Measurements from ENCODE around the gene MSRB2.

The MSRB2 gene

DNA sequence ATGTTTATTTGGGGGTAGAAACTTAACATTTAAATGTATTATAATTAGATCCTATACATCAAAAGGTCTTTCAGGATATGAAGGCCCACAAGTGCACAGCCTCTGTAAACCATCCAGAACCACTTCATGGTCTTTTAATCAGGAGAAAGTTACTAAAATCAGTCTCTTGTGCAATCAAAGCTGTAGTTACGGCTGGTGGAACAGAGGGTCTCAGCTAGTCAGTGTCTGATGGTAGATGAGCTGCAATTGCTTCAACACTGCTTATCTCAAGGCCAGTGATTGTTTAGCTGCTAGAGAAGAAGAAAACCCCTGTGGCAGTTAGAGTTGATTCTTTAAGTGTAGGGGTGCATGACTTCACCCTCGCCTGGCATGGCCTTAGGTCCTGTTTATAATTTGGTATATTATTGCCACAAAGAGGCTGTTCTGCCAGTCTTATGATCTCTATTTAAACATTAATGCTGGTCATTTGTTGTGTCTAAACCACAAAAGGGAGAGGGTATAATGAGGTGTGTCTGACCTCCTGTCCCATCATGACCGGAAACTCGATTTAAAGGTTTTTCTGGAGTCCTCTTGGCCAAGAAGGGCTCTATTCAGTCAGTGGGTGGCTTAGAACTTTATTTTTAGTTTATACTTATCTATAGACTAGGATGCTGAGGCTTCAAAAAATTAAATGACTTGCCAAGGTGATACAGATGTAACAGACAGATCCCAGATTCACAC lies 21.3 kb downstream of the MSRB2 start:
- no peak overlapping the region for H3K4me3 ChIP-seq (ENCODE audit: low read depth, low read length)
- no peak overlapping the region for H2AFZ ChIP-seq (ENCODE audit: low read length, unreplicated experiment)
- no peaks in the 10 kb centered on the region for H3K4me1 ChIP-seq (ENCODE audit: control insufficient read depth, insufficient read depth, low read length, unreplicated experiment)
- H3K27me3 ChIP-seq (ENCODE audit: insufficient read depth, low read length) = no peaks in the 10 kb centered on the region
- H3K36me3 ChIP-seq (ENCODE audit: insufficient read depth, low read length) = 0 out of 2 replicates have a peak, but pooled peaks cover 6% of the 10 kb centered on the region
- H3K27ac ChIP-seq (ENCODE audit: low read depth, low read length) = no peak overlapping the region
- no peaks in the 10 kb centered on the region for H3K79me2 ChIP-seq (ENCODE audit: control insufficient read depth, insufficient read depth, low read length, unreplicated experiment)

DNA sequence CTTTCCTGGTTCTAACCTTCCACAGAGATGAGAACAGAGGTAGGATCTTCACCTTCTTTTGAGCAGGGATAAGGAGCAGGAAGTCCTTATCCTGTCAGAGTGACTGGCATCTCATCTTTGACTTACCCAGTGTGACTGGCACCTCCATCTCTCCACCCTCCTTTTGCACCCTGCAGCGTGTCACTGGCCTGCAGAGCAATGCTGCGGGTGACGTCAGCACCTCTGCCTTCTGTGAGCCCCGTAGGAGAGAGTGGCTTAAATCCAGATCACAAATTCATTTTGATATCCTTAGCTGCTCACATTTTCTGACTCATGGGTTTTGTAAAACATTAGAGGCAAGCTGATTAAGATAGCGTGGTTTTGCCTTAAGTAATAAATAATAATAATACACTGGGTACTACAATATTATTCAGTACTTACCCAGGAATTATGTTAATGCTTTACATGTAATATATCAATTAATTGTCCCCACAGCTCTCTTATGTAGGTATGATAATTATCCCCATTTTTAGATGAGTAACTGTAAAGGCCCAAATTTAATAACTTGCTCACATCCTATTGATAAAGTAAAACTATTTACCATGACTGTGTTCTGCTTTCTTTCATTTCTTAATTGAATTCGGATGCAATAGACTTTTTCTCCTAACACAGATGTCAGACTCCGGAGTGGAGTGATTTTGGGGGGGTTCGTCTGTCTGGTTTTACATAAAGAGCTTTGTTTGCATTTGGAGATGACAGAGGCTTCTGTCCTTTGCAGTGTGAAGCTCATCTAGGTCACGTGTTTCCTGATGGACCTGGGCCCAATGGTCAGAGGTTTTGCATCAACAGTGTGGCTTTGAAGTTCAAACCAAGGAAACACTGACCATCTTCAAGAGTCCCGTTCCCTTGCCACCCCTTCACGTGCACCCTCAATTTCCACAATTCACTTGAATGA lies 24.9 kb downstream of the MSRB2 start:
- Histone ChIP-seq H3K27ac (ENCODE audit: low read depth, low read length) (no peak overlapping the region), H3K4me3 (ENCODE audit: low read depth, low read length) (no peak overlapping the region), H3K79me2 (ENCODE audit: control insufficient read depth, insufficient read depth, low read length, unreplicated experiment) (no peaks in the 10 kb centered on the region), H2AFZ (ENCODE audit: low read length, unreplicated experiment) (no peak overlapping the region), H3K36me3 (ENCODE audit: insufficient read depth, low read length) (no peaks in the 10 kb centered on the region), H3K4me1 (ENCODE audit: control insufficient read depth, insufficient read depth, low read length, unreplicated experiment) (no peaks in the 10 kb centered on the region), H3K27me3 (ENCODE audit: insufficient read depth, low read length) (no peaks in the 10 kb centered on the region)

DNA sequence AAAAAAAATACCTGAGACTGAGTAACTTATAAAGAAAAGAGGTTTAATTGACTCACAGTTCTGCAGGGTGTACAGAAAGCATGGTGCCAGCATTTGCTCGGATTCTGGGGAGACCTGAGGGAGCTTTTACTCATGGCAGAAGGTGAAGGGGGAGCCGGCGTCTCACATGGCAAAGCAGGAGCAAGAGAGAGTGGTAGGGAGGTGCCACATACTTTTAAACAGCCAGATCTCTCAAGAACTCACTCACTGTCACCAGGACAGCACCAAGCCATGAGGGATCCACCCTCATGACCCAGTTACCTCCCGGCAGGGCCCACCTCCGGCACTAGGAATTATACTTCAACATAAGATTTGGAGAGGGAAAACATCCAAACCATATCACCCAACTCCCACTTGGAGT lies 25.8 kb downstream of the MSRB2 start:
- no peak overlapping the region for H3K27ac ChIP-seq (ENCODE audit: low read depth, low read length)
- no peak overlapping the region for H2AFZ ChIP-seq (ENCODE audit: low read length, unreplicated experiment)
- no peak overlapping the region for H3K4me3 ChIP-seq (ENCODE audit: low read depth, low read length)
- H3K4me1 ChIP-seq (ENCODE audit: control insufficient read depth, insufficient read depth, low read length, unreplicated experiment) = no peaks in the 10 kb centered on the region
- H3K79me2 ChIP-seq (ENCODE audit: control insufficient read depth, insufficient read depth, low read length, unreplicated experiment) = no peaks in the 10 kb centered on the region
- no peaks in the 10 kb centered on the region for H3K36me3 ChIP-seq (ENCODE audit: insufficient read depth, low read length)
- H3K27me3 ChIP-seq (ENCODE audit: insufficient read depth, low read length) = no peaks in the 10 kb centered on the region

DNA sequence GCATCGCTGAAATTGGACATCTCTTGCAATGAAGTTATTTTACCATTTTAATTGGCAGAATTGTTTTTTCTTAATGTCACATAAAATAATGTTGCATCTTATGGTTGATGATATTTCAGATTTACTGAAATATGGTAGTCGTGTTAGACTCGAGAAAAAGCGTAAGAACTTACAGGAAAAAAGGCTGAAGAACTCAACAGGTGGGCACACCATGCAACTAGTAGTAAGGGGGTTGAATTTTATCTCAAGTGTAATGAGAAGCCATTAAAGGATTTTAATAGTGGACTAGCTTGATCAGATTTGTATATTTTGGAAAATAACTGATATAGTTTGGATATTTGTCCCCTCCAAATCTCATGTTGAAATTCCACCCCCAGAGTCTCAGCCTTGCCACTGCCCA lies 41.1 kb downstream of the MSRB2 start:
- Histone ChIP-seq H3K27me3 (ENCODE audit: insufficient read depth, low read length) (peaks cover 13% of the 10 kb centered on the region), H3K4me1 (ENCODE audit: control insufficient read depth, insufficient read depth, low read length, unreplicated experiment) (no peaks in the 10 kb centered on the region), H2AFZ (ENCODE audit: low read length, unreplicated experiment) (no peak overlapping the region), H3K4me3 (ENCODE audit: low read depth, low read length) (no peak overlapping the region), H3K27ac (ENCODE audit: low read depth, low read length) (no peak overlapping the region), H3K79me2 (ENCODE audit: control insufficient read depth, insufficient read depth, low read length, unreplicated experiment) (no peaks in the 10 kb centered on the region), H3K36me3 (ENCODE audit: insufficient read depth, low read length) (no peaks in the 10 kb centered on the region)

DNA sequence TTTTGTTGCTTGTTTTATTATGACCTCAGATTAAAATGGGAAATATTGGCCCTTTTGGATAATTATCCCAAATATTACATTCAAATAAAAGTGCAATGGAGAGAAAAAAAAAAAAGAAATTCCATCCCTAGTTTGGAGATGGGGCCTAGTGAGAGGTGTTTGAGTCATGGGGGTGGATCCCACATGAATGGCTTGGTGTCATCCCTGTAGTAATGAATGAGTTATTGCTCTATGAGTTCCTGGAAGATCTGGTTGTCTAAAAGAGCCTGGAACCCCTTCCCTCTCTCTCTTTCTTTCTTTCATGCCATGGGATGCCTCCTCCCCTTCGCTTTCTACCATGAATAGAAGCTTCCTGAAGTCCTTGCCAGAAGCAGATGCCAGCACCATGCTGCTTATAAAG lies 44.3 kb downstream of the MSRB2 start:
- Histone ChIP-seq H3K27me3 (ENCODE audit: insufficient read depth, low read length) (peaks cover 19% of the 10 kb centered on the region), H3K79me2 (ENCODE audit: control insufficient read depth, insufficient read depth, low read length, unreplicated experiment) (no peaks in the 10 kb centered on the region), H3K36me3 (ENCODE audit: insufficient read depth, low read length) (no peaks in the 10 kb centered on the region), H3K4me1 (ENCODE audit: control insufficient read depth, insufficient read depth, low read length, unreplicated experiment) (no peaks in the 10 kb centered on the region), H3K4me3 (ENCODE audit: low read depth, low read length) (no peak overlapping the region), H3K27ac (ENCODE audit: low read depth, low read length) (no peak overlapping the region), H2AFZ (ENCODE audit: low read length, unreplicated experiment) (no peak overlapping the region)

DNA sequence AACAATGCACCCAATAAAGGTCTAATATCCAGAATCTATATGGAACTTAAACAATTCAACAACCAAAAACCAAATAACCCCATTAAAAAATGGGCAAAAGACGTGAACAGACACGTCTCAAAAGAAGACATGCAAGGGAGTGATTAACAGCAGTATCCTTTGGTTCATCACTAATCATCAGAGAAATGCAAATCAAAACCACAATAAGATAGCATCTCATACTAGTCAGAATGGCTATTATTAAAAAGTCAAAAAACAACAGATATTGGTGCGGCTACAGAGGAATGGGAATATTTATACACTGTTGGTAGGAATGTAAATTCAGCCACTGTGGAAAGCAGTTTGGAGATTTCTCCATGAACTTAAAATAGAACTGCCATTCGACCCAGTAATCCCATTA lies 46.6 kb downstream of the MSRB2 start:
- peaks cover 34% of the 10 kb centered on the region for H3K27me3 ChIP-seq (ENCODE audit: insufficient read depth, low read length)

DNA sequence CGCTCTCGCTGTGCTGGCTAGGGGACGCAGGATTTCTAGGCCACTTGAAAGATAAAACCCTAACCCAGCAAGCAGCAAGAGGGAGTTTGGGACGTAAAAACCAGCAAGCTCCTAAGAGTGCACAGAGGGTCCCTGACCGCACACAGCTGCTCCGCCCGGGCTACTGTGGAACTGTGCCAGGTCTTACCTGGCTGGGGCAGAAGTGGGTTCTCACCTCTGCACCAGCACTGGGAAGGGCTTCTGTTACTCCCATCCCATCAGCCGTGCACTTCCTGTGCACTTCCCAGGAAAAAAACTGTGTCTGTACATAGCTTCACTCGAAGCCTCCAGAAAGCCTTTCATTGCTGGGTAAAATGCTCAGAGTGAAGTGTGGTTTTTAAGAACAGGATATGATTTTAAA lies 50.9 kb downstream of the MSRB2 start:
- Histone ChIP-seq H3K27ac (ENCODE audit: low read depth, low read length) (no peak overlapping the region), H3K36me3 (ENCODE audit: insufficient read depth, low read length) (no peaks in the 10 kb centered on the region), H3K4me1 (ENCODE audit: control insufficient read depth, insufficient read depth, low read length, unreplicated experiment) (no peaks in the 10 kb centered on the region), H3K79me2 (ENCODE audit: control insufficient read depth, insufficient read depth, low read length, unreplicated experiment) (no peaks in the 10 kb centered on the region), H3K4me3 (ENCODE audit: low read depth, low read length) (no peak overlapping the region), H2AFZ (ENCODE audit: low read length, unreplicated experiment) (no peak overlapping the region), H3K27me3 (ENCODE audit: insufficient read depth, low read length) (peaks cover 47% of the 10 kb centered on the region)

More for the DNA sequence above, 46.6 kb downstream of the MSRB2 start:
- no peaks in the 10 kb centered on the region for H3K36me3 ChIP-seq (ENCODE audit: insufficient read depth, low read length)
- H2AFZ ChIP-seq (ENCODE audit: low read length, unreplicated experiment) = no peak overlapping the region
- no peaks in the 10 kb centered on the region for H3K79me2 ChIP-seq (ENCODE audit: control insufficient read depth, insufficient read depth, low read length, unreplicated experiment)
- H3K4me3 ChIP-seq (ENCODE audit: low read depth, low read length) = no peak overlapping the region
- no peak overlapping the region for H3K27ac ChIP-seq (ENCODE audit: low read depth, low read length)
- no peaks in the 10 kb centered on the region for H3K4me1 ChIP-seq (ENCODE audit: control insufficient read depth, insufficient read depth, low read length, unreplicated experiment)

DNA sequence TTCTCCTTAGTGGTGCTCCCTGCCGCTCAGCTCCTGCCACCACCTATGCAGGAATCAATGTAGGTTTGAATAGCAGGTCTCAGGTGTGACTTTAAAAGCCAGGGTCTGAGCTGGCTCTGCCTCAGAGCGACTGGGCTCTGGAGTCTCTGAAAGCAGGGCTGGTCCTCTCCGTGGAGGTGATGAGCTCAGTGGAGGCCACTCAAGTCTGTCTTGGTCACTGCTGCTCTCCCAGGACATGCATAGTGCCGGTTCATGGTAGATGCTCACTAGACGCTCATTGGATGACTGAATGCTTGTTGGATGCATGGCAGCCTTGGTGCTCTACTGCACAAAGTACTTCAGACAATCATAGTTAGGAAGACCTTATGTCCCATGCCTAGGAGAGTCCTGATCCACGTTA lies 51.7 kb downstream of the MSRB2 start:
- Histone ChIP-seq H3K27me3 (ENCODE audit: insufficient read depth, low read length) (peaks cover 51% of the 10 kb centered on the region), H3K4me1 (ENCODE audit: control insufficient read depth, insufficient read depth, low read length, unreplicated experiment) (no peaks in the 10 kb centered on the region), H3K27ac (ENCODE audit: low read depth, low read length) (no peak overlapping the region), H3K79me2 (ENCODE audit: control insufficient read depth, insufficient read depth, low read length, unreplicated experiment) (no peaks in the 10 kb centered on the region), H3K4me3 (ENCODE audit: low read depth, low read length) (no peak overlapping the region), H3K36me3 (ENCODE audit: insufficient read depth, low read length) (no peaks in the 10 kb centered on the region), H2AFZ (ENCODE audit: low read length, unreplicated experiment) (no peak overlapping the region)

DNA sequence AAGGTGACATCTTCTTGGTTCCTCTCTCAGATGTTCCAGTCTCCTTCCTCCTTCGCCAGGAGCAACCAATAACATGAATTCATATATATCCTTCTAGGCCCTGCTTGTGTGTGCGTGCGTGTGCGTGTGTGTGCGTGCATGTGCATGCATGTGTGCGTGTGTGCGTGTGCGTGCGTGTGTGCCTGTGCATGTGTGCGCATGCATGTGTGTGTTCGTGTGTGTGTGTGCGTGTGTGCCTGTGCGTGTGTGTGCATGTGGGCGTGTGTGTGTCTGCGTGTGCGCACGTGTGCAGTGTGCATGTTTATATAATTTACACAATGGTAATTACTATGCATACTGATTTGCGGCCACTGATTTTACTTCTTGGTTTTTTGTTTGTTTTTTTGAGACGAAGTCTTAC lies 52.8 kb downstream of the MSRB2 start:
- H3K4me1 ChIP-seq (ENCODE audit: control insufficient read depth, insufficient read depth, low read length, unreplicated experiment) = no peaks in the 10 kb centered on the region
- no peaks in the 10 kb centered on the region for H3K36me3 ChIP-seq (ENCODE audit: insufficient read depth, low read length)
- H3K27ac ChIP-seq (ENCODE audit: low read depth, low read length) = no peak overlapping the region
- H3K4me3 ChIP-seq (ENCODE audit: low read depth, low read length) = no peak overlapping the region
- no peaks in the 10 kb centered on the region for H3K79me2 ChIP-seq (ENCODE audit: control insufficient read depth, insufficient read depth, low read length, unreplicated experiment)
- peaks cover 49% of the 10 kb centered on the region for H3K27me3 ChIP-seq (ENCODE audit: insufficient read depth, low read length)
- no peak overlapping the region for H2AFZ ChIP-seq (ENCODE audit: low read length, unreplicated experiment)

DNA sequence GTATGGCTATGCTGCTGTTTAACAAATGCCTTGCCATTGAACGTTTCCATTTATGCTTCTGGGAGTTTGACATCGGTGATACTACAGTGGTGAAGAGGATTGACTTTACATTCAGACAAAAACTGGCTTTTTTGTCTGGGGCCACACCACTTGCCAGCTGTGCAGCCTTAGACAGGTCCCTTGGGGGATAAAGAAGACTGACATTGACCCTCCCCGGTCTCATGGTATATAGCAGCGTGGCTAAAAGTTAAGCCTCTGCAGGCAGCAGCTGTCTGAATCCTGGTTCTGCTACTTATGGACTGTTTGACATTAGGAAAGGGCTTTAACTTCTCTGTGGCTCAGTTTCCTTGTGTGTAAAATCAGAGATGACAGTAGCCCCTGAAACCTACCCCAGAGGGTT lies 54.7 kb downstream of the MSRB2 start:
- H3K27ac ChIP-seq (ENCODE audit: low read depth, low read length) = no peak overlapping the region
- H2AFZ ChIP-seq (ENCODE audit: low read length, unreplicated experiment) = no peak overlapping the region
- H3K79me2 ChIP-seq (ENCODE audit: control insufficient read depth, insufficient read depth, low read length, unreplicated experiment) = no peaks in the 10 kb centered on the region
- no peaks in the 10 kb centered on the region for H3K4me1 ChIP-seq (ENCODE audit: control insufficient read depth, insufficient read depth, low read length, unreplicated experiment)
- H3K27me3 ChIP-seq (ENCODE audit: insufficient read depth, low read length) = peaks cover 39% of the 10 kb centered on the region
- H3K4me3 ChIP-seq (ENCODE audit: low read depth, low read length) = no peak overlapping the region
- no peaks in the 10 kb centered on the region for H3K36me3 ChIP-seq (ENCODE audit: insufficient read depth, low read length)

DNA sequence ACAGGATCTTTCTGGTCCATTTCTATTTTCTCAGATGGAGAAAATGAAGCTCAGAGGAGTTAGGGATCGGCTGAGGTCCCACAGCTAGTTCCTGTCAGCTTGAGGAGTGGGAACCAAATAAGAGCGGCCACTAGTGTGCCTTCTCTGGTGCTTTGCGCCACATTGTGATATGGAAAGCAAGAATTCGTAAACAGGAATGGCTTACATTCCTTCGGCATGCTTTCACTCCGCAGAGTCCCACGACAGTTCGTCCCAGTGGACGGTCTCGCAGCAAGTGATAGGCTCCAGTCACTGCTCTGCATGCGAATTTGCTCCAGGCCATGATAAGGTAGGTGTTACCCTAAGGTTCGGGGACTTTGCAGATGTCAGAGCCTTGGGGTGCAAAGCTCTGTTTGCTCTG lies 55.2 kb downstream of the MSRB2 start:
- no peak overlapping the region for H3K4me3 ChIP-seq (ENCODE audit: low read depth, low read length)
- H3K36me3 ChIP-seq (ENCODE audit: insufficient read depth, low read length) = no peaks in the 10 kb centered on the region
- no peaks in the 10 kb centered on the region for H3K79me2 ChIP-seq (ENCODE audit: control insufficient read depth, insufficient read depth, low read length, unreplicated experiment)
- no peak overlapping the region for H3K27ac ChIP-seq (ENCODE audit: low read depth, low read length)
- no peaks in the 10 kb centered on the region for H3K4me1 ChIP-seq (ENCODE audit: control insufficient read depth, insufficient read depth, low read length, unreplicated experiment)
- H2AFZ ChIP-seq (ENCODE audit: low read length, unreplicated experiment) = no peak overlapping the region
- H3K27me3 ChIP-seq (ENCODE audit: insufficient read depth, low read length) = peaks cover 40% of the 10 kb centered on the region

Data from ACC112 (cell line).